Breast epithelium (tissue), 3 donors: ENCODE results near the gene AGPAT3.

ENCODE experiments used
- CTCF ChIP-seq, 3 donors: fragments of 450-650 bp; IDR thresholded peaks; one replicate each; pipeline ENCODE4 v1.5.1; 2016 to 2017; ENCODE audit warnings: antibody characterized with exemption in 3 of 3, mild to moderate bottlenecking in 3 of 3, moderate library complexity in 3 of 3
- POLR2AphosphoS5 ChIP-seq, 3 donors: sonication (generic); formaldehyde crosslinking; IDR thresholded peaks; one replicate each; pipeline ENCODE4 v1.6.1; 2017; ENCODE audit warnings: antibody characterized with exemption in 3 of 3

GRCh38 chr21:43954042-43954441, 89.0 kb downstream of the AGPAT3 start:
- TF ChIP-seq POLR2AphosphoS5 (IDR thresholded peaks at IDR 0.05) (no peak), CTCF (IDR thresholded peaks at IDR 0.05) (no peak)
